A172 (cell line): ENCODE measurements around the gene BTBD16. TPM values are rescaled to one million over a fixed set of nuclear protein-coding genes. Genes with fewer than 3 reads are reported as not detected.

Source experiments
- DNase-seq: peaks from one replicate; pipeline ENCODE4 v3.0.0-alpha.2; 2015; ENCODE audit warnings: low spot score
- total RNA-seq: library from RNA; depleted of rRNA; stranded (reverse); fragments of >200 nt; shearing (Covaris generic); gene quantifications from 2 replicates; pipeline ENCODE4 v1.2.3, GENCODE V29; 2014

Gene BTBD16
- total RNA-seq, 1 experiment from 2014 or later: not detected

DNA sequence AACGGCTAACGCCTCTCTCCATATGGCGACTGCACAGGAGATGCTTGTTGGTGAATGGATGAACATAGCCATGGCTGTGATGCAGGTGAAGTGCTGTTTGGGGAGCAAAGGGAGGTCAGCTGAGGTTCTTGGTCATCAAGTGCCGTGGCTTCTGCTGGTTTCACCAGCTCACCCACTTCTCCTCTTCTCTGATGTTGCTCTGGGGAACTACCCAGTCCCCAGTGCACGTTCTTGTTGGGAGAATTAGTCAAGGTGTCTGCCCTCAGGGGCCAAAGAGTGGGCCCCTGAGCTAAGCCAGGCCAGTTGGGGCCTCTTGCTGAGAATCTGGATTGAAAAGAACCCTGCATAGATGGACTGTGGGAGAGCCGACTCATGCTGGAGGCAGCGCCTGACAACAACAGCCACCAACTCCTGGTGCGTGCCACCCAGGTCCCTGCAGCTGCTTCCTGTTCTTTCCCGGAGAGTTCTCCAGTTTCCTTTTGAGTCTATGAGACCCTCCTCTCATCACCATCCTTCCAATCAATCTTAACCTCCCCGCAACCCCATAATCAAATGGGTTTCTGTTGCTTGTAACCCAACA, 3.0 kb downstream of the BTBD16 start:
- DNase-seq: no peak

DNA sequence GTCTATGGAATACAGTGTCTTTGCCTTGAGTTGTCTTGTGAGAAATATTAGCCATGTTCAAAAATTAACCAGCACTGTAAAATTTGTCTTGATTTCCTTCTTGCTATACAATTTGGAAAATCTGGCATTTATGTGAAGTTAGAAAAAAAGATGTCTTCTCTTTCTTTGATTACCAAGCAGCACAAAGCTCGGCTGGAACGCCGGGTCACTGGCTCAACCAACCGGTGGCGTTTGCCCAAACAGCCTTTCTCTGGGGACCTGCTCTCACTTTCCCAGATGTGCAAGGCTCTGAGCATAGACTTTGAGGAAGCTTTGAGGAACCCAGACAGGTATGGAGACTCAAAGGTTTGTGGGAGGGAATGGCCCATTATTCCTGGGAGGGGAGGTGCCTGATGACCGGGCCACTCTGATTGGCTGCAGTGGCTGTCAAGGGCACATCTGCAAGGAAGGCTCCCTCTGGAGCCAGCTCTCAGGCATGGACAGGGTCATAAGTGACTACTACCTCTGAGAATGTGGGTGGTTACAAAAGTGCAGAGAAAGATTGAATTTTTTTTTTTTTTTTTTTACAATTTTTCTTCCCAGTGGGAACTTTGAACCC, 5.6 kb downstream of the BTBD16 start:
- DNase-seq: peak; percentile 55

DNA sequence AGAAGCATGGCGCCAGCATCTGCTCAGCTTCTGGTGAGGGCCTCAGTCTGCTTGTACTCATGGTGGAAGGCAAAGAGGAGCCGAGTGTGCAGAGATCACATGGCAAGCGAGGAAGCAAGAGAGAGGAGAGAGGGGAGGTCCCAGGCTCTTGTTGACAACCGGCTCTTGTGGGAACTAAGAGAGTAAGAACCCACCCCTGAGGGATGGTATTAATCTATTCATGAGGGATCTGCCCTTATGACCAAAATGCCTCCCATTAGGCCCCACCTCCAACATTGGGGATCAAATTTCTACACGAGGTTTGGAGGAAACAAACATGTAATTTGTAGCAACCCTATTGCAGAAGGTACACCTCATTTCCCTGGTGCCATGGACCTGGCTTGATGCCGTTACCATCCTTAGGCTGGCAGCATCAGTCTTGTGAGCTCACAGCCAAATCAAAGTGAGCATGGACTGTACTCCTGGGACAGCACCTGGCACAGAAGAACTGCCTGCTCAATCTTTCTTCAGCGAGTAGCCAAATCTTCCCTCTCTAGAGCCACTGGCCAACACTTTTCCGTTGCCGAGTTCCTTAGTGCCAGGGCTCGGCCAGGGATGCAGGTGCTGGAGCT, 6.5 kb downstream of the BTBD16 start:
- no peak for DNase-seq

GRCh38 chr10:122279725-122280141, 8.6 kb downstream of the BTBD16 start:
- DNase-seq: no peak

- DNase-seq: no peak
These were observed 9.1 kb downstream of the BTBD16 start for GRCh38 chr10:122280156-122280555.

DNA sequence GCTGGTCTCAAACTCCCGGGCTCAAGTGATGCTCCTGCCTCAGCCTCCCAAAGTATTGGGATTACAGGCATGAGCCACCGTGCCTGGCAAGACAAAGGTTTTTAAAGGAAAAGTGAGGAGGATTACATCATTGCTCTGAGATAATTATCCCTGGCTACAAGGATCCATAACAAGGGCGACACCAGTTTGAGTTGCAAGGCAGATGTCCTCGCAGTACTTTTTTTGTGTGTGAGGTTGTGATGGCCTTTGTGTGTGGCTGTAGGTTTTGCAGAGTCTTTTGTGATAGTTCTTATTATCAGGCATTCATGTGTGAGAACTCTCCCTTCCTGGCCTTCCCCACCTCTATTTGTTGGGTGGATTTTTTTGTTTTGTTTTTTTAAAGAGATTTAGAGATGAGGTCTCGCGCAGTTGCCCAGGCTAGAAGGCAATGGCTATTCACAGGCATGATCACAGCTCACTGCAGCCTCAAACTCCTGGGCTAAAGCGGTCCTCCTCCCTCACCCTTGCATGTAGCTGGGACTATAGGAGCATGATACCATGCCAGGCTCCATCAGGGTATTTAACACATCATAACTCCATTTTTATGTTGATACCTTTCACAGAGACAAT, 10.0 kb downstream of the BTBD16 start:
- no peak for DNase-seq

GRCh38 chr10:122281751-122282150, 10.7 kb downstream of the BTBD16 start:
- no peak for DNase-seq

DNA sequence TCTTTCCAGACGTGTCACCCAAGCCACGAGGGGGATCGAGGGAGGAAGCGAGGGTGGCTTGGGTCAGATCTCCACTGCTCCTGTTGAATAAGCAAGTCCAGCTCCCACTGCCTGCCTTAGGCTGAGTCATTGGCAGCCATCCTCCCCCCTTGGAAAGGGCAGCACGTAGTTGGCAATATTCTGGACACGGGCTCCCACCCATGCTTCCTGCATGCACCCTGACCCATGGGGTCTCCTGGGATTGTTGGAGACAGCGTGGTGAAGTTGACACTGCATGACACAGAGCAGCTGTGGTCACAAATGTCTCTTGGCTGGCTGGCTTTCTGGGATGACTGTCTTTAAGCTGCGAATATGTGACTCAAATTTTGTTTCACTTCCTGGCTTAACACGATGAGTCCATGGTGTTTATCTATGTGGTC, 11.2 kb downstream of the BTBD16 start:
- DNase-seq: peak; percentile 38

DNA sequence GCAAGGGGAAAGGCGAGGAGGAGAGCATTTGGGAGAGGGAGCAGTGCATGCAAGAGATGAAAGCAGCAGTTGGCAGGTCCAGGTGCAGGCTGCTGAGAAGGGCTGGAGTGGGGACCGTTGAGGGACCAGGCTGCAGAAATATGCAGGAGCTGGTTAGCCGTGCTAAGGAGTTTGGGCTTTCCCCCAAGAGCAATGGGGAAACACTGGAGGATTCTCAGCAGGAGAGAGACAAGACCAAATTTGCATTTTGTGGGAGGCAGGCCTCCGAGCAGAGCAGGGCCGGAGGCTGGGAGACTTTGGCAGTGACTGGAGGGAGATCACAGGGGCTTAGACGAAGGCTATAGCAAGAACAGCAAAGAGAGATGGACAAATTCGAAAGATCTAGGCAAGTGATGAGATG, 11.8 kb downstream of the BTBD16 start:
- no peak for DNase-seq

GRCh38 chr10:122285506-122286444, 14.7 kb downstream of the BTBD16 start:
- no peak for DNase-seq

GRCh38 chr10:122286867-122287266, 15.8 kb downstream of the BTBD16 start:
- DNase-seq: peak; percentile 73

- no peak for DNase-seq
These were observed 16.5 kb downstream of the BTBD16 start for GRCh38 chr10:122287570-122287969.

DNA sequence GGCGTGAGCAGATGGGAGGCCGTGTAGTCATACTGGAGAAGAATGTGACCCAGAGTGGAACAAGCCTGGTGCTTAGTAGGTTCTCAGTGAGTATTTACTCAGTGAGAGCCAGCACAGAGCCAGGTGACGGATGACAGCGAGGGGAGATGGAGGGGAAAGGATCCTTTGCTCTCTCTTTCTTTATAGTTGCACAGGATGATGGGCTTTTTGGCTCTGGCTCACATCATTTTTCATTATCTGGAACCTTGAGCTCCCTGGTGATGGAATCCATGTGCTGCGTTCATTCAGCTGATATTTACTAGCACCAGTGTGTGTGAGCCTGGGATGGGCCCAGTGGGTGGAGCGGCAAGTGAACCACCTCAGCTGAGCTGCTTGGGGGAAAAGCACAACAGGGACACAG, 17.2 kb downstream of the BTBD16 start:
- DNase-seq: no peak

GRCh38 chr10:122288917-122289316, 17.8 kb downstream of the BTBD16 start:
- no peak for DNase-seq

DNA sequence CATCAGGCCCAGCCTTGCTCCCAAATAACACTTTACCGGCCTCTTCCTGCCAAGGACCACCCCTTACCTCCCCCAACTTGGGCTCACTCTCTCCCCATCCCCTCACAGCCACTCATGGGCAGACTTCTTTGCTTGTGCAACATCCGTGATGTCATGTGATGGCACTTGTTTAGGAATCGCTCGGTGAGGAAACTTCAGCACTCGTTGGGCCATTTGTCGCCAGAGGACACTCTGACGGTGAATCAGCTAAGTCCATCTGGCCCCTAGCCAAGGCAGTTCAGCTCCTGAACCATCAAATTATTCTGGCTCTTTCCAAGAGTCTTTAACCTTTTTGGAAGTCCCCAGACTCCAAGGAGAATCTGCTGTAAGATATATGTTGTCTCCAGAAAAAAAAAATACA, 19.2 kb downstream of the BTBD16 start:
- DNase-seq: no peak

DNA sequence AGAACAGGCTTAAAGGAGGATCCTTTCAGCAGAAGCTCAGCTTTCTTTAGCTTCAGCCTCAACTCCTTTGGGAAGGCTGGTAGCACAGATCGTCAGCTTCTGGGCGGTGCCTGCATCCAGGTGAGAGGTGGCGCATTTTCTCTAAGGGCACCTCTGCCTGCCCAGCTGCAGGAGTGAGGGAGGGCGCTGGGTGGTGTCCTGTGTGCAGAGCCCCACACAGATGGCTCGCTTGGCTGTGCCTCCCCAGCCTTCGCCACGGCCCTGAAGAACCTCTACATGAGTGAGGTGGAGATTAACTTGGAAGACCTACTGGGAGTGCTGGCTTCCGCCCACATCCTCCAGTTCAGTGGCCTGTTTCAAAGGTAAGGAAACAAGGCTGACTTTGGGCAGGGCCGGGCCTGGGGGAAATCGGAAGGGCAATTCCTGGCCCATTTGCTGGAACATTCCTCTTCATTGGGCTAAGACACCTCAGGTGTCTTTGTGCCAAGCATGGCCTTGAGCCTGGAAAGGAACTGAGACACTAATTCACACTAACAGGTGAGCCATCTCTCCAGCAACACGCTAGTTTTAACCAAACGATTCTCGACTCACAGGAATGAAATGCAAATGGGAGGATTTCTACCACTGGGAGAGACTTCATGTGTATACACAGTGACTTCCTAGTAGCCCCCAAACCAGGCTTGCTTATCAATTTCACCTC, 19.9 kb downstream of the BTBD16 start:
- DNase-seq: no peak

DNA sequence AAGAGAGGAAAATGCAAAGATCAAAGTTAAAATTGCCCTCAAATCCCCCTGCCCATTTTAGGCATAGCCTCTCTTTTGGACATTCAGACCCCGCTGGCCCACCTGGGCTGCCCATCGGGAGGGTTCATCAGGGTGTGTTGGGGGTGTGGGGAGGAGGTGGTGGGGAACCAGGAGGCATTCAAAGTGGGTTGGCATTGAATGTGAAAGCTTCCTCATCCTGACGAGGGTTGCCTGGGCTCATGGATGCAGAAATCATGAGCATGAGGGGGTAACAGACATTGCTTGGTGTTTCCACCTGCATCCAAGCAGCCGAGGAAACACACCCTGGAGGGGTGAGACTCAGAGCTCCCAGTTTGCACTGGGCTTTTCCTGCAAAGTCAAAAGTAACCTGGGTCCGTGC, 20.6 kb downstream of the BTBD16 start:
- DNase-seq: no peak

GRCh38 chr10:122292376-122292775, 21.3 kb downstream of the BTBD16 start:
- no peak for DNase-seq

DNA sequence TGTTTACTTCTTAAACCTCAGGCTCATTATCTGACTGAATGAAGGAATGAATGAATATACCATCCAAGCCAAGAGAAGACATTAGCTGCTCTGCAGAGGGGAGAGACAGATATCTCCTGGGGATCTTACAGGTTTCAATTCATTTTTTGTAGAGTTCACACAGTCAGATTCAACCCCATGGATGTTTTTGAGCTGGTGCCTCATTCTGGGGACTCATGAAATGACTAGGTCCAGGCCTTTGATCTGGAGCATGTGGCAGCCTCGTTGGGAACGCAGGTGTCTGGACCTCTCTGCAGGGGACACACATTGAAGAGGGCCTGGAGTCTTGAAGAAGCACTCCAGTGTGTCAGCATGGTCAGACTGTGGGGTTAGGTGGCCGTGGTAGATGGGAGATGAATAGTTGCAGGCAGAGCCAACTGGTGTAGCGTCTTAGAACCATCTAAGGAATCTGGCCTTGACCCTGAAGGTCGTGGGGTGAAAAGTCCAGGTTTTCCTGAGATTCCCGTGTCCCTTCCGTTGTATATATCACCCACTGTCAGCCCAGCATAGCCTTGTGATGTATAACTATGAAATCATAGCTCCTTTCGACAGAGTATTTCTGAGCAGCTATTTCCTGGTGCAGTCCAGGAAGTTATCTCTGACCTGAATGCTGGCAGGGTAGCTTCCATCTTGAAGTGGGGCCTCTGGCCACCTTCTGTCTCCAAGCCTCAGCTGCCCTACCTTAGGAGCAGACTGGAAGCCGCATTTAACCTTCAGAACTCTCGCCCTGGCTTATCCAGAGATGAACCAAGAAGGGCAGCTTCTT, 22.3 kb downstream of the BTBD16 start:
- DNase-seq: no peak

DNA sequence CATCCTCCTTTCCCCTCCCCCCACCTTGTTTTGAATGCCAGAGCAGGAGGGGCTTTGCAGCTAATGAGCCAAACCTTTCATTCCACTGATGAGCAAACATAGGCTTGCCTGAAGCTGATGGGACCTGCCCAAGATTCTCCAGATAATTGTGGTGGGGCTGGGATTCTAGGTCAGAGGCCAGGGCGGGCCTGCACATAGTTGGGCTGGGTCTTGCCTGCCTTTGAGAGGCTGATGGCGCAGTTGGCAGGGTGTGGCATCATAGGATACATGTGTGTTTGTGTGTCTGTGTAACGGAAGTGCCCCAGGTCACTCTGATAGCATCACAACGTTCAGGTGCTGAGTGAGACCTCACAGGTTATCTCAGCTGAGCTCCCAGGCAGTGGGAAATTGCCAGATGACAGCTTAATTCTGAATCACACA, 22.9 kb downstream of the BTBD16 start:
- DNase-seq: no peak
